HG03558 (cell line): ENCODE results near the gene KIR2DL4.
"Not testable (repeated sequence)": the region's sequence is repeated elsewhere in the genome, so short reads cannot be mapped to it uniquely, and the experiment has no call there.

Experiments
- ATAC-seq: cut with Tn5 transposase; IDR thresholded peaks from one replicate; pipeline ENCODE4 v1.9.1; 2021; ENCODE audit warnings: moderate number of reproducible peaks; ENCODE audit not compliant: unreplicated experiment; ENCODE audit errors: extremely low read depth

The KIR2DL4 gene

GRCh38 chr19:54795758-54796157 is 7.7 kb upstream of the KIR2DL4 start:
- no peak for ATAC-seq

DNA sequence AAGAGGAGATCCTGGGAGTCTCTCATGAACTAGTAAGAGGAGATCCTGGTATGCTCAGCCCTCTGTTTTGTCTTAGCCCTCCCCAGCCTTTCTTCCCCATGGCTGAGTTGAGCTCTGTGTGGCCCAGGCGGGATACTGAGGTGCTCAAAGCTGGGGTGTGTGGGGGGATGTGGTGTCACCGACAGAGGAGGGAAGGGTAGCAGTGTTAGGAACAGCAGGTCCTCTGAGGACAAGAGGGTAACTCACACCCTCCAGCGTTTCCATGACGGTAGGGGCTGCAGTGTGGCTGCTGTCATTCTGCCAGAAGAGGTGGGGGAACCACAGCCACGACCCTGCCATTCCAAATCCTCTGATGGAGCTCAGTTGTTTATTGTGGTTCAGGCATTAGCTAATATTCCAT is 691 bp downstream of the KIR2DL4 start:
- ATAC-seq = no peak

DNA sequence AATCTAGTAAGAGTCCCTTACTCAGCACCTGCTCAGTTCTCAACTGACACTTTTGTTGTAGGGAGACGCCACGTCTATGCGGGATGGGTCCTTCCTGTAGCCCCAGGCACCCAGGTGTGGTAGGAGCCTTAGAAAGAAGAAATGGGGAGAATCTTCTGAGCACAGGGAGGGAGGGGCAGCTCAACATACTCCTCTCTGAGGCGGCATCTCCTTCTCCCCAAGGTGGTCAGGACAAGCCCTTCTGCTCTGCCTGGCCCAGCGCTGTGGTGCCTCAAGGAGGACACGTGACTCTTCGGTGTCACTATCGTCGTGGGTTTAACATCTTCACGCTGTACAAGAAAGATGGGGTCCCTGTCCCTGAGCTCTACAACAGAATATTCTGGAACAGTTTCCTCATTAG is 1.2 kb downstream of the KIR2DL4 start:
- no peak for ATAC-seq

DNA sequence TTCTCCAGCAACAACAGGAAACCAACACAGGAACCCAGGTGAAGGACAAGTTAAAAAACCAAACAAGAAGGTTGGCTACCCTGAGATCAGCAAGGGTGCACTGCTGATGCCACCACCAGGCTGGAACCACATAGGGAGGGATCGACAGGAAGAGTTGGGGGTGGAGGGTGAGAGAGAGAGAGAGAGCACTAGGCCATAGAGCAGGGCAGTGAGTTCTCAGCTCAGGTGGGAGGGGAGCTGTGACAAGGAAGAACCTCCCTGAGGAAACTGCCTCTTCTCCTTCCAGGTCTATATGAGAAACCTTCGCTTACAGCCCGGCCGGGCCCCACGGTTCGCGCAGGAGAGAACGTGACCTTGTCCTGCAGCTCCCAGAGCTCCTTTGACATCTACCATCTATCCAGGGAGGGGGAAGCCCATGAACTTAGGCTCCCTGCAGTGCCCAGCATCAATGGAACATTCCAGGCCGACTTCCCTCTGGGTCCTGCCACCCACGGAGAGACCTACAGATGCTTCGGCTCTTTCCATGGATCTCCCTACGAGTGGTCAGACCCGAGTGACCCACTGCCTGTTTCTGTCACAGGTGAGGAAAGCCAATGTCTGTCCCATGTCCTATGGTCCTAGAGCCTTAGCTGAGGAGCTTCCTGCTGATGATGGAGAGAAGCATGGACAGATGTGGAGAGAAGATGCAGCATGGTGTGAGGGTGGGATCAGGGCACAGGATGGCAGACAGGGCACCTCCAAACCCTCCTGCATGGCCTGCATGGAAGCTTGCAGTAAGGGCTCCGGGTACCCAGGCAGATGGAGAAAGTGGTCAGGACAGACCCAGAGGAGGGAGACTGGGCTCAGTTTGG is 2.5 kb downstream of the KIR2DL4 start:
- ATAC-seq = no peak

- ATAC-seq = no peak
Measured at GRCh38 chr19:54806516-54806838, 3.1 kb downstream of the KIR2DL4 start.

DNA sequence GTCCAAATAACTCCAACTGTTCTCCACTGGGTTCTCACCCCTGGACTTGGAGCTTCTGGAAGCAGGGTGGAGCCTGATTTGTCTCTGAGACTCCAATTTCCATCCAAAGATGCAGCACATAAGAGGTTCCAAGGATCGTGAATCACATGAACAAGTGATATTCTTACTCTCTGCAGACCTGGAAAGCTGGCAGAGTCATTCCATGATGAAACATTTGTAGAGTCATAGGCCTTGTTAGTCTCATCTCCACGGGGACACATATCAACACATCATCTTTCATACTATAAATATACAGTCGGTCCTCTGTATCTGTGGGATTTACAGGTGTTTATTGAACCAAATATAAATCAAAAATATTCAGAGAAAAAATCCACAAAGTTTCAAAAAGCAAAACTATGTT is 11.2 kb downstream of the KIR2DL4 start:
- not testable (repeated sequence) for ATAC-seq

- not testable (repeated sequence) for ATAC-seq
Measured at GRCh38 chr19:54816251-54816650, 12.8 kb downstream of the KIR2DL4 start, which contains the start of gene KIR3DL1. Gene KIR3DL1, plus strand, starts transcription at chr19:54816468.

GRCh38 chr19:54817670-54818536 is 14.5 kb downstream of the KIR2DL4 start:
- ATAC-seq = no peak

GRCh38 chr19:54824416-54824815 is 21.0 kb downstream of the KIR2DL4 start:
- ATAC-seq = not testable (repeated sequence)

DNA sequence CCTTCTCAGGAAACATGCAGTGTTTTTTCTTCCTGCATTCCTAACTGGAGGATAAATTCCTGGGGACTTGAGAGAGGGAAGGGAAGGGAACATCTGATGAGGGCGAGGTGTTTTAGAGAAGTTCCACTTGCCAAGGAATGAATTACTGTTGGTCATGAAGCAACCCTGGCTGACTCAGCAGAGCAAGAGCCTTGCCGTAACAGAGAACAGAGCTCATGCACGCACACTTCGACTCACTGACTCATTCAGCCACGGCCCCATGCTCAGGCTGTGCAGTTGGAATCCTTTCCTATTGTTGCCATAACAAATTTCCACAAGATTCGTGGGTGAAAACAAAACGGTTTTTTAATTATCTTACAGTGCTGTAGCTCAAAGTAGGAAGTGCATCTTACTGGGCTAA is 21.9 kb downstream of the KIR2DL4 start:
- ATAC-seq = not testable (repeated sequence)

DNA sequence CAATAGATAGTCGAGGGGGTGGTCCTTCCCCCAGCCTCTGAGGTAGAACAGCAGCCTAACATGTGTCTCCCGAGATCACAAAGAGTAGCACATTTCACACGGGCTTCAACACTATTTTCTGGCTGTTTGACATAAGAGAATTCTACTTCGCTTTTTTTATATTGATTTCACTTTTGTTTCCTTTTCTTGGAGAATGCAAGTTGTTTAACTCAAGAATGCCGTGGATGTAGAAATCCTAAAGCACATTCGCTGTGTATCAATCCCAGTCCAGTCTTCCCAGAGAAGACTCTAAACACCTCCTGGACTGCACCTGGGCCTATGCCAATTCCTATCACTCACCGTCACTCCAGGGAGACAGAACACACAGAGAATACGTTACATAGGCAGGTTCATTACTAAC is 24.7 kb downstream of the KIR2DL4 start:
- ATAC-seq = not testable (repeated sequence)

DNA sequence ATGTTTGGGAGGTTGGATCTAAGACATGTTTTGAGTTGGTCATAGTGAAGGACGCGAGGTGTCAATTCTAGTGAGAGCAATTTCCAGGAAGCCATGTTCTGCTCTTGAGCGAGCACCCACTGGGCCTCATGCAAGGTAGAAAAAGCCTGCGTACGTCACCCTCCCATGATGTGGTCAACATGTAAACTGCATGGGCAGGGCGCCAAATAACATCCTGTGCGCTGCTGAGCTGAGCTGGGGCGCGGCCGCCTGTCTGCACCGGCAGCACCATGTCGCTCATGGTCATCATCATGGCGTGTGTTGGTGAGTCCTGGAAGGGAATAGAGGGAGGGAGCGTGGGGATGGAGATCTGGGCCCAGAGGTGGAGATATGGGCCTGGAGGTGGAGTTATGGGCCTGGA is 29.1 kb downstream of the KIR2DL4 start, which contains the start of gene KIR2DS4:
Gene KIR2DS4, plus strand, starts transcription at position 181 of the 400 bp plus-strand sequence.
- not testable (repeated sequence) for ATAC-seq

DNA sequence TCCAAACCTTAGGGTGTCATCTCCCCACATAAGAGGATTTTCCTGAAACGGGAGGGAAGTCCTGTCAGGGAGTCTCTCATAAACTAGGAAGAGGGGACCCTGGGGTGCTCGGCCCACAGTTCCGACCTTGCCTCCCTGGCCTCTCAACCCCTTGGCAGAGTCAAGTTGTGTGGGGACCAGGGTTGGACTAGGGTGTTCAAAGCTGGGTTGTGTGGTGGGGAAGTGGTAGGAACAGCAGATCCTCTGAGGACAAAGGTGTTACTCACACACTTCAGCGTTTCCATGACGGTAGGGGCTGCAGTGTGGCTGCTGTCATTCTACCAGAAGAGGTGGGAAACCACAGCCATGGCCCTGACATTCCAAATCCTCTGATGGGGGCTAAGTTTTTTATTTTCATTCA is 31.7 kb downstream of the KIR2DL4 start:
- not testable (repeated sequence) for ATAC-seq

GRCh38 chr19:54837522-54837921 is 34.1 kb downstream of the KIR2DL4 start:
- ATAC-seq = not testable (repeated sequence)

GRCh38 chr19:54843171-54843570 is 39.8 kb downstream of the KIR2DL4 start:
- not testable (repeated sequence) for ATAC-seq

DNA sequence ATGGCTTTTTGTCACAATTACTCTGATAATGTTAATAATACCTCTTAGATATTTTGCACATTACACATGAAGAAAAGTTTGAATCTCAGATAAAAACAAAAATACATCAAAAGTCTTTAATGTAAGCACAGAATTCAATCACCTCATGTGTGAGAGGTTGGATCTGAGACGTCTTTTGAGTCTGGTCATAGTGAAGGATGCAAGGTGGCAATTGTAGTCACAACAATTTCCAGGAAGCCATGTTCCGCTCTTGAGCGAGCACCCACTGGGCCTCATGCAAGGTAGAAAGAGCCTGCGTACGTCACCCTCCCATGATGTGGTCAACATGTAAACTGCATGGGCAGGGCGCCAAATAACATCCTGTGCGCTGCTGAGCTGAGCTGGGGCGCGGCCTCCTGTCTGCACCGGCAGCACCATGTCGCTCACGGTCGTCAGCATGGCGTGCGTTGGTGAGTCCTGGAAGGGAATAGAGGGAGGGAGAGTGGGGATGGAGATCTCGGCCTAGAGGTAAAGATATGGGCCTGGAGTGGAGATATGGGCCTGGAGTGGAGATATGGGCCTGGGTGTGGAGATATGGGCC is 46.7 kb downstream of the KIR2DL4 start, which contains the start of gene KIR3DL2:
Gene KIR3DL2, plus strand, starts transcription at position 383 of the 580 bp plus-strand sequence. Its CDS starts 33 bp downstream, at position 416.
- not testable (repeated sequence) for ATAC-seq

- ATAC-seq = no peak
Measured at GRCh38 chr19:54850930-54851329, 47.5 kb downstream of the KIR2DL4 start.

GRCh38 chr19:54851353-54851752 is 47.9 kb downstream of the KIR2DL4 start:
- no peak for ATAC-seq

DNA sequence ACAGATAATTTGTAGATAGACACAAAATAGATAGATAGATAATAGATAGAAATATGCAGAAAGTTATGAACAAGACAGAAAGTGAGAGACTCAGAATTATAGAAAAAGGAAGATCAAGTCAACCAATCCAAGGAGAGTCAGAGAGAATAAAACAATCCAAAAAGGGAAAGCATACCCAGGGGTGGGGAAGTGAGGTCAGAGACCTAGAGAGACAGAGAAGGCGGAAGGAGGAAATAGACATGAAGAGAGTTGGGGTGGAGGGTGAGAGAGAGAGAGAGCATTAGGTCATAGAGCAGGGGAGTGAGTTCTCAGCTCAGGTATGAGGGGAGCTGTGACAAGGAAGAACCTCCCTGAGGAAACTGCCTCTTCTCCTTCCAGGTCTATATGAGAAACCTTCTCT is 51.8 kb downstream of the KIR2DL4 start:
- not testable (repeated sequence) for ATAC-seq

DNA sequence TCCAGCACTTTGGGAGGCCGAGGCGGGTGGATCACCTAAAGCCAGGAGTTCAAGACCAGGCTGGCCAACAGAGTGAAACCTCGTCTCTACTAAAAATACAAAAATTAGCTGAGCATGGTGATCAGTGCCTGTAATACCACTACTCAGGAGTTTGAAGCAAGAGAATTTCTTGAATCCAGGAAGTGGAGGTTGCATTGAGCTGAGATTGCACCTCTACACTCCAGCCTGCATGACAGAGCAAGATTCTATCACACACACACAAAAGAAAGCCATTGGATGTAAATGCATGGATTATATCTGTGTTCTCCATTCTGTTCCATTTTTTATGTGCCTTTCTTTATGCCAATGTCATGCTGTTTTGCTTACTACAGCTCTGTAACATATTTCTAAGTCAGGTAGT is 55.1 kb downstream of the KIR2DL4 start:
- ATAC-seq = not testable (repeated sequence)
